H1 (cell line): ENCODE measurements around the gene LRPPRC. TPM values are rescaled to one million over a fixed set of nuclear protein-coding genes. Genes with fewer than 3 reads are reported as not detected.

ENCODE experiments used
- CTCF ChIA-PET: fragments of 300-600 bp; sonication (Branson Sonifier 250); formaldehyde crosslinking; loops from one replicate; lab custom pipeline; 2021; ENCODE audit not compliant: partially characterized antibody; lab: Charles Lee
- POLR2A ChIA-PET: fragments of 300-600 bp; sonication (Branson Sonifier 250); formaldehyde crosslinking; loops from one replicate; lab custom pipeline; 2021; ENCODE audit warnings: inconsistent platforms; ENCODE audit not compliant: partially characterized antibody; lab: Charles Lee
- DNase-seq, 2 experiments: peaks; one replicate each; pipeline versions ENCODE4 v3.0.0 to v3.0.0-alpha.2; 2010 to 2022; ENCODE audit warnings: low spot score in 2 of 2, low read depth in 1 of 2, mixed read lengths in 1 of 2
- FAIRE-seq: peaks from 2 replicates; lab custom pipeline; 2011; peaks lifted over from hg19 to GRCh38; lab: Jason Lieb, UNC
- H2AFZ ChIP-seq: 2 replicates; pipeline ENCODE4 v1.8.1; 2012; ENCODE audit warnings: low read length, inconsistent platforms
- H2AK5ac ChIP-seq: 2 replicates; pipeline ENCODE4 v1.6.1; 2013; ENCODE audit warnings: low read depth, low read length
- H2BK120ac ChIP-seq: replicated peaks from 2 replicates; pipeline ENCODE3; 2013; ENCODE audit warnings: low read depth, low read length, inconsistent platforms
- H2BK12ac ChIP-seq: 2 replicates; pipeline ENCODE4 v1.6.1; 2013; ENCODE audit warnings: low read depth, low read length
- H2BK15ac ChIP-seq: 2 replicates; pipeline ENCODE4 v1.6.1; 2013; ENCODE audit warnings: low read length
- H2BK20ac ChIP-seq: 2 replicates; pipeline ENCODE4 v1.6.1; 2013; ENCODE audit warnings: low read length
- H2BK5ac ChIP-seq: 2 replicates; pipeline ENCODE4 v1.6.1; 2013; ENCODE audit warnings: low read depth, low read length
- H3K14ac ChIP-seq: 2 replicates; pipeline ENCODE4 v1.6.1; 2013; ENCODE audit warnings: inconsistent platforms; ENCODE audit not compliant: insufficient read length
- H3K18ac ChIP-seq: 2 replicates; pipeline ENCODE4 v1.6.1; 2013; ENCODE audit warnings: low read length; ENCODE audit errors: extremely low read depth
- H3K23ac ChIP-seq: 2 replicates; pipeline ENCODE4 v1.6.1; 2013; ENCODE audit warnings: inconsistent platforms; ENCODE audit not compliant: insufficient read length
- H3K23me2 ChIP-seq: 2 replicates; pipeline ENCODE4 v1.6.1; 2013; ENCODE audit warnings: low read depth, low read length
- H3K27ac ChIP-seq: 2 replicates; pipeline ENCODE4 v1.6.1; 2011; ENCODE audit warnings: low read depth, low read length, inconsistent platforms
- H3K27me3 ChIP-seq, 4 experiments: replicated peaks in 1 of 4; 1 replicate in 1 of 4; 2 replicates in 3 of 4; pipeline versions ENCODE4 v1.6.1 to v1.8.1; 2011 to 2013; ENCODE audit warnings: low read length in 3 of 4, mild to moderate bottlenecking in 3 of 4, inconsistent platforms in 2 of 4, mixed read lengths in 2 of 4, moderate library complexity in 1 of 4; ENCODE audit not compliant: control insufficient read depth in 3 of 4, insufficient read depth in 3 of 4; ENCODE audit errors: extremely low read depth in 1 of 4
- H3K36me3 ChIP-seq, 4 experiments: 2 replicates each; pipeline versions ENCODE4 v1.6.1 to v1.8.1; 2011 to 2013; ENCODE audit warnings: mild to moderate bottlenecking in 4 of 4, low read length in 3 of 4, moderate library complexity in 2 of 4, control low read depth in 1 of 4, inconsistent platforms in 1 of 4; ENCODE audit not compliant: insufficient read depth in 4 of 4, control insufficient read depth in 2 of 4
- H3K4ac ChIP-seq: replicated peaks from 2 replicates; pipeline ENCODE3; 2013; ENCODE audit warnings: low read length, low read depth, mixed read lengths, inconsistent platforms; ENCODE audit not compliant: insufficient read length
- H3K4me1 ChIP-seq, 4 experiments: replicated peaks in 1 of 4; 1 replicate in 1 of 4; 2 replicates in 3 of 4; pipeline versions ENCODE4 v1.6.1 to v1.8.1; 2011 to 2013; ENCODE audit warnings: low read length in 3 of 4, inconsistent platforms in 2 of 4, mixed read lengths in 1 of 4; ENCODE audit not compliant: insufficient read depth in 4 of 4, control insufficient read depth in 3 of 4
- H3K4me2 ChIP-seq, 2 experiments: 2 replicates each; pipeline versions ENCODE4 v1.6.1 to v1.8.1; 2011 to 2013; ENCODE audit warnings: low read depth in 2 of 2, low read length in 2 of 2, control low read depth in 1 of 2, inconsistent platforms in 1 of 2, mild to moderate bottlenecking in 1 of 2; ENCODE audit not compliant: insufficient read depth in 1 of 2
- H3K4me3 ChIP-seq, 4 experiments: fragments of 200-600, 300-600 bp in 1 of 4; sonication (generic), shearing (Covaris generic), sonication (Bioruptor Twin) in 1 of 4; 2 replicates each; pipeline versions ENCODE4 v1.5.1 to v1.8.1; 2011 to 2016; ENCODE audit warnings: low read length in 4 of 4, low read depth in 3 of 4, control low read depth in 2 of 4, inconsistent platforms in 2 of 4, mild to moderate bottlenecking in 2 of 4, mixed read lengths in 1 of 4, moderate library complexity in 1 of 4; ENCODE audit not compliant: insufficient read depth in 2 of 4; ENCODE audit errors: extremely low read depth in 1 of 4
- H3K56ac ChIP-seq: replicated peaks from 2 replicates; pipeline ENCODE3; 2013; ENCODE audit warnings: low read depth, mild to moderate bottlenecking, mixed read lengths, low read length, inconsistent platforms; ENCODE audit not compliant: insufficient read length
- H3K79me1 ChIP-seq: 2 replicates; pipeline ENCODE4 v1.6.1; 2013; ENCODE audit warnings: low read depth, low read length, control low read depth
- H3K79me2 ChIP-seq, 2 experiments: 2 replicates each; pipeline versions ENCODE4 v1.6.1 to v1.8.1; 2012 to 2013; ENCODE audit warnings: low read length in 2 of 2, mild to moderate bottlenecking in 2 of 2, inconsistent platforms in 1 of 2; ENCODE audit not compliant: insufficient read depth in 2 of 2, control insufficient read depth in 1 of 2
- H3K9ac ChIP-seq, 4 experiments: replicated peaks in 1 of 4; 1 replicate in 1 of 4; 2 replicates in 3 of 4; pipeline versions ENCODE4 v1.6.1 to v1.8.1; 2011 to 2013; ENCODE audit warnings: low read depth in 3 of 4, low read length in 3 of 4, control low read depth in 2 of 4, mild to moderate bottlenecking in 2 of 4, moderate library complexity in 2 of 4, inconsistent platforms in 1 of 4; ENCODE audit errors: extremely low read depth in 1 of 4
- H3K9me3 ChIP-seq, 2 experiments: 2 replicates each; pipeline versions ENCODE4 v1.6.1 to v1.8.1; 2012 to 2013; ENCODE audit warnings: mild to moderate bottlenecking in 2 of 2, moderate library complexity in 2 of 2, control low read depth in 1 of 2, inconsistent platforms in 1 of 2, low read depth in 1 of 2, low read length in 1 of 2, mixed read lengths in 1 of 2; ENCODE audit not compliant: insufficient read depth in 2 of 2
- H4K20me1 ChIP-seq, 2 experiments: replicated peaks in 1 of 2; 2 replicates each; pipeline versions ENCODE3 to v1.8.1; 2011 to 2013; ENCODE audit warnings: inconsistent platforms in 2 of 2, low read length in 2 of 2, mild to moderate bottlenecking in 1 of 2; ENCODE audit not compliant: insufficient read depth in 2 of 2, control insufficient read depth in 1 of 2
- H4K5ac ChIP-seq: 2 replicates; pipeline ENCODE4 v1.6.1; 2013; ENCODE audit warnings: low read length, low read depth, mixed read lengths, inconsistent platforms; ENCODE audit not compliant: insufficient read length
- H4K8ac ChIP-seq: 2 replicates; pipeline ENCODE4 v1.8.0; 2013; ENCODE audit warnings: mild to moderate bottlenecking, moderate library complexity, low read length, inconsistent platforms; ENCODE audit not compliant: insufficient read depth; ENCODE audit errors: extremely low read depth
- H4K91ac ChIP-seq: replicated peaks from 2 replicates; pipeline ENCODE3; 2013; ENCODE audit warnings: low read length, mixed read lengths, inconsistent platforms; ENCODE audit not compliant: insufficient read length
- CBX8 ChIP-seq: fragments of 300-800, 300-1000 bp; sonication (generic); IDR thresholded peaks from 2 replicates; pipeline ENCODE4 v1.7.1; 2016; ENCODE audit warnings: low read depth, low read length, borderline replicate concordance
- CREB1 ChIP-seq: IDR thresholded peaks from 2 replicates; pipeline ENCODE4 v1.6.1; 2012; ENCODE audit warnings: inconsistent platforms
- CTCF ChIP-seq, 3 experiments: IDR thresholded peaks; 1 replicate in 2 of 3; 2 replicates in 1 of 3; pipeline versions ENCODE4 v1.5.1 to v1.6.1; 2011; ENCODE audit warnings: low read length in 3 of 3, mild to moderate bottlenecking in 3 of 3, inconsistent platforms in 2 of 3, low read depth in 1 of 3, moderate library complexity in 1 of 3; ENCODE audit not compliant: insufficient read depth in 1 of 3; ENCODE audit errors: control extremely low read depth in 1 of 3
- GTF2F1 ChIP-seq: IDR thresholded peaks from 2 replicates; pipeline ENCODE4 v1.6.1; 2012; ENCODE audit warnings: low read depth, low read length, improper control_type of control experiment, borderline replicate concordance
- NANOG ChIP-seq: IDR thresholded peaks from 2 replicates; pipeline ENCODE4 v1.6.1; 2011; ENCODE audit warnings: low read length, low read depth, mild to moderate bottlenecking, inconsistent platforms; ENCODE audit not compliant: insufficient read depth, poor library complexity, severe bottlenecking
- NRF1 ChIP-seq: IDR thresholded peaks from 2 replicates; pipeline ENCODE4 v1.6.1; 2011; ENCODE audit warnings: mild to moderate bottlenecking, low read depth, low read length, improper control_type of control experiment
- POU5F1 ChIP-seq: IDR thresholded peaks from 2 replicates; pipeline ENCODE4 v1.6.1; 2011; ENCODE audit warnings: low read depth, mild to moderate bottlenecking, low read length, moderate library complexity
- RNF2 ChIP-seq: fragments of 200-900, 300-1000 bp; sonication (generic); IDR thresholded peaks from 2 replicates; pipeline ENCODE4 v1.7.1; 2016; ENCODE audit warnings: borderline replicate concordance, low read depth, mild to moderate bottlenecking, antibody characterized with exemption, low read length; ENCODE audit not compliant: poor library complexity, severe bottlenecking; ENCODE audit errors: missing control alignments
- YY1 ChIP-seq: IDR thresholded peaks from 2 replicates; pipeline ENCODE4 v1.6.1; 2011; ENCODE audit warnings: low read depth, mild to moderate bottlenecking, low read length
- ZNF274 ChIP-seq: IDR thresholded peaks from 2 replicates; pipeline ENCODE4 v1.7.0; 2012; ENCODE audit warnings: low read length, borderline replicate concordance; ENCODE audit errors: extremely low read depth
- WGBS, 2 experiments: shearing (Covaris generic) in 1 of 2; methylation state at CpG; one replicate each; pipeline versions ENCODE4 v1.1.6 to v1.1.7; 2013 to 2015; ENCODE audit warnings: low lambda C conversion rate in 2 of 2, mixed read lengths in 2 of 2, inconsistent platforms in 1 of 2, low coverage in 1 of 2, missing lambda C conversion rate in 1 of 2; ENCODE audit not compliant: insufficient replicate concordance in 2 of 2, insufficient coverage in 1 of 2, insufficient read length in 1 of 2; ENCODE audit errors: extremely low coverage in 1 of 2, missing lambda C conversion rate in 1 of 2; 5-methylcytosine and 5-hydroxymethylcytosine counted together
- polyA plus RNA-seq, 7 experiments: library from polyadenylated mRNA; depleted of rRNA in 3 of 7; stranded (reverse) in 5 of 7; unstranded in 2 of 7; fragments of >200 nt in 5 of 7; fragments of 200-250 nt in 2 of 7; gene quantifications; 1 replicate in 5 of 7; 2 replicates in 1 of 7; 4 replicates in 1 of 7; pipeline versions ENCODE4 v1.2.1 to v1.2.3, GENCODE V29; 2011 to 2013; ENCODE audit warnings: missing spikeins in 2 of 7, mixed read lengths in 2 of 7
- total RNA-seq: library from RNA; stranded (reverse); fragmentation: NEBNext Ultra II Directional; extraction: Animal tissue kit (Norgen Biotek cat#: 25700); gene quantifications from 2 replicates; pipeline ENCODE4 v1.2.1, GENCODE V29; 2021

Gene LRPPRC
- total and polyA plus RNA-seq, 2 of the 8 experiments (the other 6 are each of a cell fraction or from before 2014, with no cell fraction given), result 43.4 to 167 TPM

GRCh38 chr2:43887176-43887575 is 108.6 kb downstream of the LRPPRC start:
- no peak overlapping the region for H3K27ac ChIP-seq
- no peaks in the 10 kb centered on the region for H3K79me2 ChIP-seq
- H4K20me1 ChIP-seq, result peaks cover 0 to 2% of the 10 kb centered on the region in 2 experiments
- no peak for DNase-seq
- no peak overlapping the region for H4K5ac ChIP-seq
- H3K23me2 ChIP-seq, result no peaks in the 10 kb centered on the region
- H4K8ac ChIP-seq, result no peak overlapping the region
- no peaks in the 10 kb centered on the region for H3K4me1 ChIP-seq
- FAIRE-seq, result no peak
- no peak overlapping the region for H2BK12ac ChIP-seq
- H3K18ac ChIP-seq, result no peak overlapping the region
- CTCF ChIA-PET, result interaction anchor here (0.6 to 2.9 kb wide), 2 partner anchors 9 to 105 kb away, joined by 3 to 8 read pairs; no protein-coding TSS in a partner anchor
- H3K9ac ChIP-seq, result no peak overlapping the region
- H3K27me3 ChIP-seq, result no peaks in the 10 kb centered on the region
- no peak overlapping the region for H2BK20ac ChIP-seq
- H2BK120ac ChIP-seq, result no peak overlapping the region
- H3K36me3 ChIP-seq, result peaks cover 19 to 58% (median 44%) of the 10 kb centered on the region in 4 experiments
- H3K4me2 ChIP-seq, result no peak overlapping the region
- H3K56ac ChIP-seq, result no peak overlapping the region
- H2AK5ac ChIP-seq, result no peak overlapping the region
- no peak overlapping the region for H3K4ac ChIP-seq
- H3K9me3 ChIP-seq, result no peaks in the 10 kb centered on the region
- H2AFZ ChIP-seq, result no peak overlapping the region
- no peak overlapping the region for H4K91ac ChIP-seq
- no peak overlapping the region for H3K14ac ChIP-seq
- H3K79me1 ChIP-seq, result no peaks in the 10 kb centered on the region
- no peak overlapping the region for H2BK5ac ChIP-seq
- H3K4me3 ChIP-seq, result no peak overlapping the region
- no peak overlapping the region for H3K23ac ChIP-seq
- POLR2A ChIA-PET, result interaction anchor here (0.6 kb wide), 1 partner anchor 118 kb away, joined by 3 read pairs; no protein-coding TSS in a partner anchor
- WGBS, 2 experiments, result 90% methylated on average over 7 of the region's 7 CpGs; no CpG with 5 or more reads in 1 of the 2 experiments
- H2BK15ac ChIP-seq, result no peak overlapping the region
- no peak for TF ChIP-seq RNF2
- no peak for TF ChIP-seq CREB1
- TF ChIP-seq CBX8, result no peak
- no peak for TF ChIP-seq NRF1
- TF ChIP-seq GTF2F1, result no peak
- TF ChIP-seq ZNF274, result no peak
- no peak for TF ChIP-seq YY1
- no peak for TF ChIP-seq NANOG
- no peak for TF ChIP-seq CTCF (IDR thresholded peaks at IDR 0.05; ENCODE audit: control extremely low read depth in 1 of 3, insufficient read depth in 1 of 3, low read depth in 1 of 3, low read length in 3 of 3)
- TF ChIP-seq POU5F1, result no peak
